HepG2 (cell line): ENCODE measurements around the gene IL36A. TPM values are rescaled to one million over a fixed set of nuclear protein-coding genes. Genes with fewer than 3 reads are reported as not detected.

Experiments used
- ATAC-seq: fragments of 200-7000 bp; cut with Tn5 transposase; 3 replicates; pipeline ENCODE4 v1.9.1; 2020; ENCODE audit warnings: mild to moderate bottlenecking, moderate library complexity
- BruUV-seq: library from RNA; stranded (reverse); fragments of 400-500 nt; replicated peaks from 2 replicates; lab custom pipeline; 2021; lab: Mats Ljungman, UMichigan
- CTCF ChIA-PET: fragments of 300-600 bp; formaldehyde crosslinking; extraction: SDS; loops from one replicate; lab custom pipeline; 2021; ENCODE audit warnings: low total read pairs, inconsistent platforms, low intra/inter-chr PET ratio; lab: Yijun Ruan, JAX
- POLR2A ChIA-PET: fragments of 350-600 bp; sonication (Branson Sonifier 250); formaldehyde crosslinking; loops from one replicate; lab custom pipeline; 2020; ENCODE audit warnings: antibody characterized with exemption, inconsistent platforms; lab: Yijun Ruan, JAX
- DNase-seq: peaks from one replicate; pipeline ENCODE4 v3.0.0-alpha.2; 2015; ENCODE audit warnings: low spot score
- FAIRE-seq: peaks from 3 replicates; lab custom pipeline; 2011; peaks lifted over from hg19 to GRCh38; lab: Jason Lieb, UNC
- H2AFZ ChIP-seq: one replicate; pipeline ENCODE4 v1.6.1; 2011; ENCODE audit warnings: low read length, inconsistent platforms
- H3K27ac ChIP-seq: fragments of 300-600 bp; 3 replicates; pipeline ENCODE4 v1.8.0; 2011; ENCODE audit warnings: mixed run types, mild to moderate bottlenecking, mixed read lengths, low read length, inconsistent platforms; ENCODE audit not compliant: insufficient read depth; ENCODE audit errors: extremely low read length
- H3K27me3 ChIP-seq, 2 experiments: fragments of 200-600 bp in 1 of 2; 2 replicates in 1 of 2; 3 replicates in 1 of 2; pipeline versions ENCODE4 v1.6.0 to v1.8.0; 2011; ENCODE audit warnings: low read length in 2 of 2, mild to moderate bottlenecking in 2 of 2, moderate library complexity in 2 of 2, inconsistent platforms in 1 of 2; ENCODE audit not compliant: insufficient read depth in 2 of 2, control insufficient read depth in 1 of 2
- H3K36me3 ChIP-seq, 2 experiments: fragments of 200-600 bp in 1 of 2; replicated peaks in 1 of 2; 2 replicates in 1 of 2; 3 replicates in 1 of 2; pipeline versions ENCODE4 v1.5.1 to v1.8.0; 2011; ENCODE audit warnings: low read length in 2 of 2, inconsistent platforms in 1 of 2; ENCODE audit not compliant: insufficient read depth in 2 of 2, control insufficient read depth in 1 of 2
- H3K4me1 ChIP-seq: 2 replicates; pipeline ENCODE4 v1.5.1; 2012; ENCODE audit warnings: low read length, inconsistent platforms; ENCODE audit not compliant: insufficient read depth
- H3K4me2 ChIP-seq: 2 replicates; pipeline ENCODE4 v1.6.0; 2011; ENCODE audit warnings: low read depth, low read length, inconsistent platforms
- H3K4me3 ChIP-seq, 3 experiments: fragments of 200-600 bp in 1 of 3; sonication (generic), shearing (Covaris generic) in 1 of 3; replicated peaks in 1 of 3; 2 replicates each; pipeline ENCODE4 v1.5.1; 2011 to 2016; ENCODE audit warnings: low read length in 3 of 3, inconsistent platforms in 2 of 3, low read depth in 2 of 3, mild to moderate bottlenecking in 2 of 3, control low read depth in 1 of 3, mixed read lengths in 1 of 3; ENCODE audit not compliant: insufficient read depth in 1 of 3
- H3K79me2 ChIP-seq: one replicate; pipeline ENCODE4 v1.6.1; 2011; ENCODE audit warnings: low read length, inconsistent platforms; ENCODE audit not compliant: insufficient read depth
- H3K9ac ChIP-seq: 2 replicates; pipeline ENCODE4 v1.6.0; 2011; ENCODE audit warnings: mild to moderate bottlenecking, low read depth, low read length, inconsistent platforms; ENCODE audit not compliant: insufficient read depth
- H3K9me3 ChIP-seq: 2 replicates; pipeline ENCODE4 v1.5.1; 2012; ENCODE audit warnings: mild to moderate bottlenecking, low read length
- H4K20me1 ChIP-seq: 2 replicates; pipeline ENCODE4 v1.6.0; 2011; ENCODE audit warnings: inconsistent platforms, mild to moderate bottlenecking, low read length, moderate library complexity; ENCODE audit not compliant: insufficient read depth
- AHR ChIP-seq: IDR thresholded peaks from 2 replicates; pipeline ENCODE4 v1.6.1; 2018; ENCODE audit warnings: missing genetic modification reagents, missing compliant biosample characterization
- BORCS8-MEF2B ChIP-seq: sonication (generic); formaldehyde crosslinking; IDR thresholded peaks from 2 replicates; pipeline ENCODE4 v1.8.0; 2022; ENCODE audit warnings: mild to moderate bottlenecking, missing genetic modification reagents
- CC2D1A ChIP-seq: sonication (generic); formaldehyde crosslinking; IDR thresholded peaks from 2 replicates; pipeline ENCODE4 v1.8.1; 2023; ENCODE audit warnings: mild to moderate bottlenecking, missing genetic modification reagents
- CHD2 ChIP-seq: IDR thresholded peaks from 2 replicates; pipeline ENCODE4 v1.6.1; 2011; ENCODE audit warnings: low read depth, low read length, improper control_type of control experiment
- HNRNPL ChIP-seq: fragments of 200-400 bp; formaldehyde crosslinking; IDR thresholded peaks from 2 replicates; pipeline ENCODE4 v1.6.1; 2017; ENCODE audit warnings: mild to moderate bottlenecking, low read depth, low read length
- JDP2 ChIP-seq: sonication (generic); formaldehyde crosslinking; IDR thresholded peaks from 2 replicates; pipeline ENCODE4 v1.8.1; 2022; ENCODE audit warnings: missing genetic modification reagents, borderline replicate concordance
- JUND ChIP-seq: sonication (generic); formaldehyde crosslinking; IDR thresholded peaks from 2 replicates; pipeline ENCODE4 v1.8.0; 2022; ENCODE audit warnings: mild to moderate bottlenecking, missing genetic modification reagents
- NONO ChIP-seq, 2 experiments: fragments of 450-650 bp in 1 of 2; sonication (generic) in 1 of 2; formaldehyde crosslinking in 1 of 2; IDR thresholded peaks in 1 of 2; conservative IDR thresholded peaks in 1 of 2; 2 replicates each; pipeline versions ENCODE4 v1.6.1 to v1.8.0; 2017 to 2022; ENCODE audit warnings: mild to moderate bottlenecking in 1 of 2, missing genetic modification reagents in 1 of 2, moderate library complexity in 1 of 2
- POLR2AphosphoS2 ChIP-seq: IDR thresholded peaks from 2 replicates; pipeline ENCODE4 v1.6.1; 2011; ENCODE audit warnings: low read depth, low read length, improper control_type of control experiment
- RCOR2 ChIP-seq: IDR thresholded peaks from 2 replicates; pipeline ENCODE4 v1.6.1; 2016; ENCODE audit warnings: missing biosample characterization, missing genetic modification reagents
- SP4 ChIP-seq: sonication (generic); formaldehyde crosslinking; IDR thresholded peaks from 2 replicates; pipeline ENCODE4 v1.8.1; 2023; ENCODE audit warnings: mild to moderate bottlenecking, missing genetic modification reagents
- ZC3H13 ChIP-seq: sonication (generic); formaldehyde crosslinking; IDR thresholded peaks from 2 replicates; pipeline ENCODE4 v1.8.1; 2023; ENCODE audit warnings: mild to moderate bottlenecking, missing genetic modification reagents, moderate library complexity
- ZNF510 ChIP-seq: sonication (generic); formaldehyde crosslinking; IDR thresholded peaks from 2 replicates; pipeline ENCODE4 v1.4.0; 2020; ENCODE audit warnings: low read depth, mild to moderate bottlenecking, missing genetic modification reagents
- WGBS: methylation state at CpG from one replicate; pipeline ENCODE4 v1.1.6; 2017; ENCODE audit warnings: low lambda C conversion rate; 5-methylcytosine and 5-hydroxymethylcytosine counted together
- in situ Hi-C: cut with HindIII; loops from 2 replicates; pipeline ENCODE4 v1.10.0; 2017; ENCODE audit warnings: low pct_unique_long_range_greater_than_20kb; ENCODE audit not compliant: extremely low pct_ligation_motif_present
- intact Hi-C: fragments of 100-400 bp; cut with micrococcal nuclease; formaldehyde crosslinking; loops from one replicate; pipeline ENCODE4 v1.10.0; 2022; ENCODE audit not compliant: unreplicated experiment
- polyA plus RNA-seq, 8 experiments: library from polyadenylated mRNA; depleted of rRNA in 3 of 8; stranded (reverse) in 7 of 8; unstranded in 1 of 8; fragments of >200 nt; fragmentation: Illumina TruSeq in 4 of 8; extraction: Trizol in 4 of 8; gene quantifications; 2 replicates each; pipeline versions ENCODE4 v1.2.1 to v1.2.3, GENCODE V29; 2011 to 2016; ENCODE audit warnings: low read depth in 4 of 8, missing spikeins in 1 of 8, mixed read lengths in 1 of 8; ENCODE audit not compliant: insufficient read depth in 1 of 8
- total RNA-seq, 5 experiments: library from RNA; depleted of rRNA; stranded (reverse); fragments of >200 nt; fragmentation: Illumina TruSeq; extraction: Trizol; gene quantifications; 2 replicates each; pipeline ENCODE4 v1.2.3, GENCODE V29; 2016; ENCODE audit warnings: low read depth in 1 of 5
- TF ChIP-seq, protein P1 (sequence below): sonication (generic); formaldehyde crosslinking; IDR thresholded peaks from 2 replicates; pipeline ENCODE4 v1.4.0; 2020; ENCODE audit warnings: mild to moderate bottlenecking, missing genetic modification reagents
- TF ChIP-seq, protein P2 (sequence below): sonication (generic); formaldehyde crosslinking; IDR thresholded peaks from 2 replicates; pipeline ENCODE4 v1.5.0; 2020; ENCODE audit warnings: mild to moderate bottlenecking, missing genetic modification reagents, borderline replicate concordance

IL36A gene
- total and polyA plus RNA-seq, 2 of the 13 experiments (the other 11 are each of a cell fraction or from before 2014, with no cell fraction given) = not detected

DNA sequence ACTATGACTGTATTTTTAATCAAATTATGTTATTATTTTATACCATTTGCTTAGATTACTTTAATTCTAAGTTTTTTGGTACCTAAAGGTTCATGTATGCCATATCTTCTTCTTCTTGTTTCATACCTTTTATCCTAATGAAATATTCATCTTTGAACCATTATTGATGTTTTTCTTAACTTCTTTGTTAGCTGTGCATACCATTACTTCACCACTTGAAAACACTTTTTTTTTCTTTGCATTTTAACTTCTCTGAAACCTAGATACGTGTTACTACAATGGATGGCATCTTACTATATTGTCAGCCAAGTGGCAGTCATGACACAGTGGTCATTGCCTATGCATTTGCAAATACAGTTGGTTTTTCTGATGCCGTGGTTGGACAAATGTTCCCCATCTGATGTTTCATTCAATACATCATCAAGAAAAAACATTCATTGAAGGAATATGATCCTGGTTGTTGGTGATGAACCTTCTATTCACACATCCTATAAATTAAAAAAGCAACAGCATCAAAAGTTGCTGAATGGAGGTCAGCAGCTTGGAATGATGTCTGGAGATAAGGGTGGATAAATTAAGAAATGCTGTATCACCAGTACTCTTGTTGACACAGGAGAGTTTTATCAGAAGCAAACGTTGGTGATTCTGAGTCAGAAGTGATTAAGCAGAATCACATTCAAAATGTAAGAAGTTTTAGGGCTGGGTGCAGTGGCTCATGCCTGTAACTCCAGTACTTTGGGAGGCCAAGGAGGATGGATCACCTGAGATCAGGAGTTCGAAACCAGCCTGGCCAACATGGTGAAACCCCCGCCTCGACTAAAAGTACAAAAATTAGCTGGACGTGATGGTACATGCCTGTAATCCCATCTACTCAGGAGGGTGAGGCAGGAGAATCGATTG is 7.4 kb downstream of the IL36A start (continued):
- no peak for TF ChIP-seq HNRNPL
- TF ChIP-seq CC2D1A (CRISPR knock-in tag) = no peak

DNA sequence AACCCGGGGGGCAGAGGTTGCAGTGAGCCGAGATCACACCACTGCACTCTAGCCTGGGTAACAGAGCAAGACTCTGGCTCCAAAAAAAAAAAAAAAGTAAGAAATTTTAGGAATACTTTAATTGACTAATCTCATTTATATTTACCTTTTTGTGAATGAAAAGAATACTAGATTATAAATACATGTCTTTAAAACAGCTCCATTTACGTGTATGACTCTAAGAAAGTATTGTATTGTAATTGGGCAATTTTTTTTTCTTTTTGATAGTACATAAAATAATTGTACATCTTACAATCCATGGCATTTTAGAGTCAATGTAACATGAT is 8.0 kb downstream of the IL36A start:
- Histone ChIP-seq H3K79me2 (no peaks in the 10 kb centered on the region), H3K36me3 (no peaks in the 10 kb centered on the region), H2AFZ (no peak overlapping the region), H3K9me3 (no peaks in the 10 kb centered on the region), H3K27ac (no peak overlapping the region), H3K4me1 (no peaks in the 10 kb centered on the region), H3K27me3 (no peaks in the 10 kb centered on the region), H3K4me3 (no peak overlapping the region), H3K9ac (no peak overlapping the region), H3K4me2 (no peak overlapping the region), H4K20me1 (no peaks in the 10 kb centered on the region)
- TF ChIP-seq CHD2 (no peak), AHR (CRISPR knock-in tag) (no peak), BORCS8-MEF2B (no peak), SP4 (CRISPR knock-in tag) (no peak), JDP2 (CRISPR knock-in tag) (no peak), JUND (CRISPR knock-in tag) (no peak), ZC3H13 (CRISPR knock-in tag) (no peak), ZNF510 (CRISPR knock-in tag) (no peak), RCOR2 (no peak), NONO (IDR thresholded peaks at IDR 0.05) (no peak), NONO (CRISPR knock-in tag; conservative IDR thresholded peaks at IDR 0.05) (no peak), POLR2AphosphoS2 (no peak)
- TF ChIP-seq, protein P1, sequence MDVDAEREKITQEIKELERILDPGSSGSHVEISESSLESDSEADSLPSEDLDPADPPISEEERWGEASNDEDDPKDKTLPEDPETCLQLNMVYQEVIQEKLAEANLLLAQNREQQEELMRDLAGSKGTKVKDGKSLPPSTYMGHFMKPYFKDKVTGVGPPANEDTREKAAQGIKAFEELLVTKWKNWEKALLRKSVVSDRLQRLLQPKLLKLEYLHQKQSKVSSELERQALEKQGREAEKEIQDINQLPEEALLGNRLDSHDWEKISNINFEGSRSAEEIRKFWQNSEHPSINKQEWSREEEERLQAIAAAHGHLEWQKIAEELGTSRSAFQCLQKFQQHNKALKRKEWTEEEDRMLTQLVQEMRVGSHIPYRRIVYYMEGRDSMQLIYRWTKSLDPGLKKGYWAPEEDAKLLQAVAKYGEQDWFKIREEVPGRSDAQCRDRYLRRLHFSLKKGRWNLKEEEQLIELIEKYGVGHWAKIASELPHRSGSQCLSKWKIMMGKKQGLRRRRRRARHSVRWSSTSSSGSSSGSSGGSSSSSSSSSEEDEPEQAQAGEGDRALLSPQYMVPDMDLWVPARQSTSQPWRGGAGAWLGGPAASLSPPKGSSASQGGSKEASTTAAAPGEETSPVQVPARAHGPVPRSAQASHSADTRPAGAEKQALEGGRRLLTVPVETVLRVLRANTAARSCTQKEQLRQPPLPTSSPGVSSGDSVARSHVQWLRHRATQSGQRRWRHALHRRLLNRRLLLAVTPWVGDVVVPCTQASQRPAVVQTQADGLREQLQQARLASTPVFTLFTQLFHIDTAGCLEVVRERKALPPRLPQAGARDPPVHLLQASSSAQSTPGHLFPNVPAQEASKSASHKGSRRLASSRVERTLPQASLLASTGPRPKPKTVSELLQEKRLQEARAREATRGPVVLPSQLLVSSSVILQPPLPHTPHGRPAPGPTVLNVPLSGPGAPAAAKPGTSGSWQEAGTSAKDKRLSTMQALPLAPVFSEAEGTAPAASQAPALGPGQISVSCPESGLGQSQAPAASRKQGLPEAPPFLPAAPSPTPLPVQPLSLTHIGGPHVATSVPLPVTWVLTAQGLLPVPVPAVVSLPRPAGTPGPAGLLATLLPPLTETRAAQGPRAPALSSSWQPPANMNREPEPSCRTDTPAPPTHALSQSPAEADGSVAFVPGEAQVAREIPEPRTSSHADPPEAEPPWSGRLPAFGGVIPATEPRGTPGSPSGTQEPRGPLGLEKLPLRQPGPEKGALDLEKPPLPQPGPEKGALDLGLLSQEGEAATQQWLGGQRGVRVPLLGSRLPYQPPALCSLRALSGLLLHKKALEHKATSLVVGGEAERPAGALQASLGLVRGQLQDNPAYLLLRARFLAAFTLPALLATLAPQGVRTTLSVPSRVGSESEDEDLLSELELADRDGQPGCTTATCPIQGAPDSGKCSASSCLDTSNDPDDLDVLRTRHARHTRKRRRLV = no peak
- TF ChIP-seq, protein P2, sequence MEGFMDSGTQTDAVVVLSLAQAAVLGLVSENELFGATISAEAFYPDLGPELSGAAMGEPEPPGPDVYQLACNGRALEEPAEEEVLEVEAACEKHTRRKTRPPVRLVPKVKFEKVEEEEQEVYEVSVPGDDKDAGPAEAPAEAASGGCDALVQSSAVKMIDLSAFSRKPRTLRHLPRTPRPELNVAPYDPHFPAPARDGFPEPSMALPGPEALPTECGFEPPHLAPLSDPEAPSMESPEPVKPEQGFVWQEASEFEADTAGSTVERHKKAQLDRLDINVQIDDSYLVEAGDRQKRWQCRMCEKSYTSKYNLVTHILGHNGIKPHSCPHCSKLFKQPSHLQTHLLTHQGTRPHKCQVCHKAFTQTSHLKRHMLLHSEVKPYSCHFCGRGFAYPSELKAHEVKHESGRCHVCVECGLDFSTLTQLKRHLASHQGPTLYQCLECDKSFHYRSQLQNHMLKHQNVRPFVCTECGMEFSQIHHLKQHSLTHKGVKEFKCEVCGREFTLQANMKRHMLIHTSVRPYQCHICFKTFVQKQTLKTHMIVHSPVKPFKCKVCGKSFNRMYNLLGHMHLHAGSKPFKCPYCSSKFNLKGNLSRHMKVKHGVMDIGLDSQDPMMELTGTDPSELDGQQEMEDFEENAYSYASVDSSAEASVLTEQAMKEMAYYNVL = no peak
- intact Hi-C loops (no loop called here), in situ Hi-C loops (no loop called here)
- FAIRE-seq (no peak), ATAC-seq (no peak), DNase-seq (no peak)
- WGBS = under 1% methylated on average over 3 of the region's 3 CpGs
- POLR2A ChIA-PET = no interaction called here
- no TSS peak for BruUV-seq
- CTCF ChIA-PET = no interaction called here
